Measurements from ENCODE around the gene TNFAIP8L3.

- TF ChIP-seq POLR2A (IDR thresholded peaks at IDR 0.05) (no peak), CTCF (IDR thresholded peaks at IDR 0.05 in 4 of 5, conservative IDR thresholded peaks at IDR 0.05 in 1 of 5) (no peak)
Measured at GRCh38 chr15:51112078-51112477, 17.4 kb upstream of the TNFAIP8L3 start.
